ENCODE data around the gene CHD9.

DNA sequence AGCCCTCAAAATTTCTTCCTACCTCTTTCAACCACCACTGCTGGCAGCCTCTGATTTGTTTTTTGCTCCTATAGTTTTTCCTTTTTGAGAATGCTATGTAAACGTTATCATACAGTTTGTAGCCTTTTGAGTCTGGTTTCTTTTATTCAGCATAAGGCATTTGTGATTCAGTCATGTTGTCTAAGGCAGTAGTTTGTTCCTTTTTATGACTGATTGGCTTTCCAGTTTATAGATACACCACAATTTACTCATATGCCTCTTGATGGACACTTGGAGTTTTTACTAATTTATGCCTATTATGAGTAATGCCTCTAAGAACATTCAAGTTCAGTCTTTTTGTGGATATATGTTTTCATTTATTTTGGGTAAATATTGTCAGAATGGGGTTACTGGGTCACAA lies 136.6 kb downstream of the CHD9 start:
- TF ChIP-seq POLR2AphosphoS5 (IDR thresholded peaks at IDR 0.05; ENCODE audit: low read depth, low read length) = no peak
- TF ChIP-seq, protein P1, sequence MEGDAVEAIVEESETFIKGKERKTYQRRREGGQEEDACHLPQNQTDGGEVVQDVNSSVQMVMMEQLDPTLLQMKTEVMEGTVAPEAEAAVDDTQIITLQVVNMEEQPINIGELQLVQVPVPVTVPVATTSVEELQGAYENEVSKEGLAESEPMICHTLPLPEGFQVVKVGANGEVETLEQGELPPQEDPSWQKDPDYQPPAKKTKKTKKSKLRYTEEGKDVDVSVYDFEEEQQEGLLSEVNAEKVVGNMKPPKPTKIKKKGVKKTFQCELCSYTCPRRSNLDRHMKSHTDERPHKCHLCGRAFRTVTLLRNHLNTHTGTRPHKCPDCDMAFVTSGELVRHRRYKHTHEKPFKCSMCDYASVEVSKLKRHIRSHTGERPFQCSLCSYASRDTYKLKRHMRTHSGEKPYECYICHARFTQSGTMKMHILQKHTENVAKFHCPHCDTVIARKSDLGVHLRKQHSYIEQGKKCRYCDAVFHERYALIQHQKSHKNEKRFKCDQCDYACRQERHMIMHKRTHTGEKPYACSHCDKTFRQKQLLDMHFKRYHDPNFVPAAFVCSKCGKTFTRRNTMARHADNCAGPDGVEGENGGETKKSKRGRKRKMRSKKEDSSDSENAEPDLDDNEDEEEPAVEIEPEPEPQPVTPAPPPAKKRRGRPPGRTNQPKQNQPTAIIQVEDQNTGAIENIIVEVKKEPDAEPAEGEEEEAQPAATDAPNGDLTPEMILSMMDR (IDR thresholded peaks at IDR 0.05) = no peak
- TF ChIP-seq, protein P2, sequence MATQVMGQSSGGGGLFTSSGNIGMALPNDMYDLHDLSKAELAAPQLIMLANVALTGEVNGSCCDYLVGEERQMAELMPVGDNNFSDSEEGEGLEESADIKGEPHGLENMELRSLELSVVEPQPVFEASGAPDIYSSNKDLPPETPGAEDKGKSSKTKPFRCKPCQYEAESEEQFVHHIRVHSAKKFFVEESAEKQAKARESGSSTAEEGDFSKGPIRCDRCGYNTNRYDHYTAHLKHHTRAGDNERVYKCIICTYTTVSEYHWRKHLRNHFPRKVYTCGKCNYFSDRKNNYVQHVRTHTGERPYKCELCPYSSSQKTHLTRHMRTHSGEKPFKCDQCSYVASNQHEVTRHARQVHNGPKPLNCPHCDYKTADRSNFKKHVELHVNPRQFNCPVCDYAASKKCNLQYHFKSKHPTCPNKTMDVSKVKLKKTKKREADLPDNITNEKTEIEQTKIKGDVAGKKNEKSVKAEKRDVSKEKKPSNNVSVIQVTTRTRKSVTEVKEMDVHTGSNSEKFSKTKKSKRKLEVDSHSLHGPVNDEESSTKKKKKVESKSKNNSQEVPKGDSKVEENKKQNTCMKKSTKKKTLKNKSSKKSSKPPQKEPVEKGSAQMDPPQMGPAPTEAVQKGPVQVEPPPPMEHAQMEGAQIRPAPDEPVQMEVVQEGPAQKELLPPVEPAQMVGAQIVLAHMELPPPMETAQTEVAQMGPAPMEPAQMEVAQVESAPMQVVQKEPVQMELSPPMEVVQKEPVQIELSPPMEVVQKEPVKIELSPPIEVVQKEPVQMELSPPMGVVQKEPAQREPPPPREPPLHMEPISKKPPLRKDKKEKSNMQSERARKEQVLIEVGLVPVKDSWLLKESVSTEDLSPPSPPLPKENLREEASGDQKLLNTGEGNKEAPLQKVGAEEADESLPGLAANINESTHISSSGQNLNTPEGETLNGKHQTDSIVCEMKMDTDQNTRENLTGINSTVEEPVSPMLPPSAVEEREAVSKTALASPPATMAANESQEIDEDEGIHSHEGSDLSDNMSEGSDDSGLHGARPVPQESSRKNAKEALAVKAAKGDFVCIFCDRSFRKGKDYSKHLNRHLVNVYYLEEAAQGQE (IDR thresholded peaks at IDR 0.05; ENCODE audit: insufficient read depth in 1 of 2, low read depth in 2 of 2, low read length in 1 of 2) = no peak
